Stimulated activated effector memory CD8-positive, alpha-beta T cell treated with anti-CD3 and anti-CD28 coated beads, Interleukin-12 subunit alpha, Interleukin-12 subunit beta, amount 100 ng/mL, for 72 hours (primary cell): ENCODE measurements around the gene TRIM5.
A peak's percentile ranks its signal among the peaks of the same experiment; 100 is the strongest.
"Not testable (repeated sequence)": the region's sequence is repeated elsewhere in the genome, so short reads cannot be mapped to it uniquely, and the experiment has no call there.

Experiments
- ATAC-seq: fragments of 150-1000 bp; cut with Tn5 transposase; 2 replicates; pipeline ENCODE4 v1.10.0; 2021
- DNase-seq, 2 donors: peaks; one replicate each; pipeline ENCODE4 v3.0.0; 2021 to 2022; ENCODE audit warnings: low spot score in 2 of 2
- H3K27ac Mint-ChIP-seq: one replicate; pipeline ENCODE4 v1.8.0; 2022; ENCODE audit warnings: mild to moderate bottlenecking, mixed read lengths
- H3K36me3 Mint-ChIP-seq: one replicate; pipeline ENCODE4 v1.8.0; 2022; ENCODE audit warnings: mild to moderate bottlenecking, mixed read lengths
- H3K4me1 Mint-ChIP-seq: one replicate; pipeline ENCODE4 v1.8.0; 2022; ENCODE audit warnings: mixed read lengths
- H3K4me3 Mint-ChIP-seq: one replicate; pipeline ENCODE4 v1.8.0; 2022; ENCODE audit warnings: mild to moderate bottlenecking, mixed read lengths
- H3K9me3 Mint-ChIP-seq: one replicate; pipeline ENCODE4 v1.8.0; 2022; ENCODE audit warnings: mixed read lengths

Gene TRIM5, protein sequence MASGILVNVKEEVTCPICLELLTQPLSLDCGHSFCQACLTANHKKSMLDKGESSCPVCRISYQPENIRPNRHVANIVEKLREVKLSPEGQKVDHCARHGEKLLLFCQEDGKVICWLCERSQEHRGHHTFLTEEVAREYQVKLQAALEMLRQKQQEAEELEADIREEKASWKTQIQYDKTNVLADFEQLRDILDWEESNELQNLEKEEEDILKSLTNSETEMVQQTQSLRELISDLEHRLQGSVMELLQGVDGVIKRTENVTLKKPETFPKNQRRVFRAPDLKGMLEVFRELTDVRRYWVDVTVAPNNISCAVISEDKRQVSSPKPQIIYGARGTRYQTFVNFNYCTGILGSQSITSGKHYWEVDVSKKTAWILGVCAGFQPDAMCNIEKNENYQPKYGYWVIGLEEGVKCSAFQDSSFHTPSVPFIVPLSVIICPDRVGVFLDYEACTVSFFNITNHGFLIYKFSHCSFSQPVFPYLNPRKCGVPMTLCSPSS

DNA sequence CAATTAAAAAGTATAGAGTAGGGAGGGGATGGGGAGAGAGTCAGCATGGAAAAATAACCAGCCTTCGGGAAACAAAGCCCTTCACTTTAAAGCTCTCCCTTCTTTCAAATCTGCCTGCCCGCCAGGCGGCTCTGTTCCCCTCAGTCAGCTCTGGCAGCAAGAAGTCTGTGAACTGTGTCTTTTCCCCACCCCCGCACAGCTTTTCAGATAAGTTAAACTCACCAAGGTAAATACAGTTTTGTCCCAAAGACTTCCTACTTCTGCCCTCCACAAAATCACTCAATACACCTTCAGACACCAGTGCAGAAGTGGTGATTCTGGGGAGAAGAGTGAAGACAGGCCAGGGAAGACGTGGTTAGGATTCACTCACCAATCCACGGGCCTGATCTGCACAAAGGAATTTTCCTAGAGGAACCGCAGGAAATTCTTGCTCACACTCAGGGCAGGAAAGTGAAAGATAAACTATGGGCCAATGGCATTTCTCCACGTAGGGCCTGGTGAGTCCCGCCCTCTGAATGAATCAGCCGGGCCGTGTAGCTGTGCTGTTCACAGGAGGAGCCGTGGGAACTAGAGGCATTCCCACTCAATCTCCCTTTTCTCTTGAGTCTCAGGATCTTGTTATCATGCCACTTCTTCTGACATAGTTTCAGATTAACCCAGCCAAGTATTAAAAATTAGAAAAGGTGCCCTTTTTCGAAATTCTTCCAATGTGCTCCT, at the start of gene TRIM5:
Gene TRIM5 (minus strand): TSS at position 429 of the 717 bp plus-strand sequence. CDS start 4,897 bp downstream, outside the sequence.
- no peaks in the 10 kb centered on the region for H3K9me3 Mint-ChIP-seq
- H3K4me3 Mint-ChIP-seq: peak within 1 kb of the TSS; percentile 93
- ATAC-seq (peak; percentile 91), DNase-seq (peak; percentile 63 to 87)
- H3K27ac Mint-ChIP-seq: peak within 1 kb of the TSS; percentile 99
- H3K36me3 Mint-ChIP-seq: peaks cover 23% of the 10 kb centered on the region
- H3K4me1 Mint-ChIP-seq: peaks cover 47% of the 10 kb centered on the region

DNA sequence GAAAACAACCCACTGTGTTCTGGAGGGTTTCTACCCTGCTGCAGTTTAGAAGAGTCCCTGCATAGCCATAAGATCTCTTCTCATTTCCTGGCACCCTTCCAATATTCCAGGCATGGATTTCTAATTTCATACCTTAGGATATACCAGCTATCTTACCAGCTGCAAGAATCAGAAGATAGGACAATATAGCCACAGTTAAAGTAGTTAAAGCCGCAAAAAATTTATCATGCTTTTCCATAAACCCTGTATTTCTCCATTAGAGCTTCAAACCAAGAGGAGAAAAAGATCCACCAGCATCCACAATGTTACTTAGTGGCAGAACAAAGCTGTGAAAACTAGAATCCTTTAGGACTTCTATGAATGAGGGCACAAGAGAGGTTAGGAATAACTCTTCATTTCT, 42.8 kb upstream of the TRIM5 start:
- no peak for DNase-seq
- no peak overlapping the region for H3K27ac Mint-ChIP-seq
- H3K4me1 Mint-ChIP-seq: no peaks in the 10 kb centered on the region
- H3K4me3 Mint-ChIP-seq: no peak overlapping the region
- no peaks in the 10 kb centered on the region for H3K36me3 Mint-ChIP-seq
- no peaks in the 10 kb centered on the region for H3K9me3 Mint-ChIP-seq
- no peak for ATAC-seq

- Mint-ChIP-seq H3K27ac (no peak overlapping the region), H3K4me1 (no peaks in the 10 kb centered on the region), H3K36me3 (no peaks in the 10 kb centered on the region), H3K4me3 (no peak overlapping the region), H3K9me3 (no peaks in the 10 kb centered on the region)
- ATAC-seq: no peak
- DNase-seq: no peak
These were observed 41.5 kb upstream of the TRIM5 start for GRCh38 chr11:5726351-5726750.

DNA sequence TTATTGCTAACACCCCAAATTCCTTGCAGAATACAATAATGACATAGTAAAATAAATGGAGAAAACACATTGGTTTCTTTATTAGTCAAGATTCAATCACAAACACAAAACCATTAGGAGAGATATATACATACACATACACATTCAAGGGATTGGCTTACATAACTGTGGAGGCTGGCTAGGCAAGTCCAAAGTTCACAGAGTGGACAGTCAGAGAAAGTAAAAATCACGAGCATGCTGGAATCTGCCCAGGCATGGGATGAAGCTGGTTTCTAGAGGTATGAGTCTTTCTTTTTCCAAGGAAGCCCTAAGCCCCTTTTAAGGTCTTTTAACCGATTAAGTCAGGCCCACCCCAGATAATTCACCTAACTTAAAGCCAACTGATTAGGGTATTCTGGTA, 37.7 kb upstream of the TRIM5 start:
- no peak for ATAC-seq
- H3K4me1 Mint-ChIP-seq: peaks cover 9% of the 10 kb centered on the region

DNA sequence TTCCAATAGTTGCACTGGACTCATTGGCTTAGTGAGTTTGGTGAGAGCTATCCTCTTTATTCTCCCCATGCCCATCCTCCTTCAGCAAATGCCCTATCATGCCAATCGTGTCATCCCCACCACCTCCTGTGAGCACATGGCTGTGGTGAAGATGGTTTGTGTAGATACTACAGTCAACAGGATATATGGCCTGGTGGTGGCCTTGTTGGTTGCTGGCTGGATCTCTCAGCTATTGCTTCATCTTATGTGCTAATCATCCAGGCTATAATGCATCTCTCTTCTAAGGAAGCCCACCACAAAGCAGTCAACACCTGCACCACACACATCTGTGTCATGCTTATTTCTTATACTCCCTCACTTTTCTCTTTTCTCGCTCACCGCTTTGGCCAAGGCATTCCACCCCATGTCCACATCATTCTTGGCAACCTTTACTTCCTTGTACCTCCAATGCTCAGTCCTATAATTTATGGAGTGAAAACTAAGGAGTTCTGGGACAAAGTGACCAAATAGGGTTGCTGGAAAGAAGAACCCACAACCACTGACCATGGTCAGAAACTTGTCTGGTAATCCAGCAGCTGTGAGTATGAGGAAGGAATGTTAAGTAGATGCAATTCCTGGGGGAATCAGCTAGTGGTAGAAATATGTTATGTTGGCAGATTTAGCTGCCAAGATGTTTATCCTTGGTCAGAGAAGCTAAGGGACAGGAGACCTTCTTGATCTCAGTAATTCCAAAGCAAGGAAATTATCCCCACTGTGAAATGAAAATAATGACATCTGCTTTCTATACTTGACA, 35.0 kb upstream of the TRIM5 start:
- ATAC-seq (peak; percentile 65), DNase-seq (no peak)
- Mint-ChIP-seq H3K27ac (no peak overlapping the region), H3K36me3 (no peaks in the 10 kb centered on the region), H3K4me3 (no peak overlapping the region), H3K4me1 (peaks cover 9% of the 10 kb centered on the region), H3K9me3 (peaks cover 9% of the 10 kb centered on the region)

More for the DNA sequence above, 37.7 kb upstream of the TRIM5 start:
- no peak overlapping the region for H3K27ac Mint-ChIP-seq
- H3K9me3 Mint-ChIP-seq: peaks cover 9% of the 10 kb centered on the region
- no peak overlapping the region for H3K4me3 Mint-ChIP-seq
- no peak for DNase-seq
- no peaks in the 10 kb centered on the region for H3K36me3 Mint-ChIP-seq

- H3K27ac Mint-ChIP-seq, H3K4me1 Mint-ChIP-seq, DNase-seq, H3K4me3 Mint-ChIP-seq, H3K9me3 Mint-ChIP-seq, ATAC-seq, H3K36me3 Mint-ChIP-seq: not testable (repeated sequence)
These were observed 31.6 kb upstream of the TRIM5 start for GRCh38 chr11:5716518-5716917.

GRCh38 chr11:5713695-5714094, 28.8 kb upstream of the TRIM5 start:
- H3K9me3 Mint-ChIP-seq: peaks cover 2% of the 10 kb centered on the region
- H3K36me3 Mint-ChIP-seq: peaks cover 24% of the 10 kb centered on the region
- H3K27ac Mint-ChIP-seq: peak overlapping the region; percentile 20
- ATAC-seq (no peak), DNase-seq (no peak)
- H3K4me1 Mint-ChIP-seq: no peaks in the 10 kb centered on the region
- no peak overlapping the region for H3K4me3 Mint-ChIP-seq

DNA sequence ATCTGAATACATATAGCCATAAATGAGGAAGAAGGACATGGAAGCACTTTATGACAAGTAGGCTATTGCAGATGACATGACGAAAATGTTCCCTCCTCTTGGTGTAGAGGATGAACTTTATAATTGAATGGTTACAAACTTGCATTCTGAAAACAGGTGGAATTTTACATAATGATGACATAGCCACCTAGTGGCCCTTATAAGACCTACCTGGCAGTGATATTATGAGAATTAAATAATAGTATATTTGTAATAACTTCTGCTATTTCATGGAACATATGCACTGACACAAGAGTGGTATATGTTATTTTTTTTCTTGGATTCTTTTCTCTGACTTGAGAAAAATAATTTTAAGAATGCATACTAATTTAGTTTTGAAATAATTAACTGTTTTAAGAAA, 27.6 kb upstream of the TRIM5 start:
- ATAC-seq (no peak), DNase-seq (no peak)
- H3K4me3 Mint-ChIP-seq: no peak overlapping the region
- H3K4me1 Mint-ChIP-seq: peaks cover 8% of the 10 kb centered on the region
- no peak overlapping the region for H3K27ac Mint-ChIP-seq
- H3K36me3 Mint-ChIP-seq: peaks cover 35% of the 10 kb centered on the region
- H3K9me3 Mint-ChIP-seq: no peaks in the 10 kb centered on the region

- Mint-ChIP-seq H3K9me3 (no peaks in the 10 kb centered on the region), H3K4me1 (peaks cover 33% of the 10 kb centered on the region), H3K36me3 (peaks cover 94% of the 10 kb centered on the region), H3K4me3 (no peak overlapping the region), H3K27ac (peak overlapping the region; percentile 54)
- ATAC-seq: peak; percentile 90
- DNase-seq: no peak
These were observed 20.8 kb upstream of the TRIM5 start for GRCh38 chr11:5705688-5706087.

- H3K9me3 Mint-ChIP-seq: no peaks in the 10 kb centered on the region
- peaks cover 95% of the 10 kb centered on the region for H3K36me3 Mint-ChIP-seq
- peaks cover 33% of the 10 kb centered on the region for H3K4me1 Mint-ChIP-seq
- DNase-seq (no peak), ATAC-seq (no peak)
- H3K27ac Mint-ChIP-seq: peak overlapping the region; percentile 54
- H3K4me3 Mint-ChIP-seq: peak overlapping the region; percentile 6
These were observed 19.1 kb upstream of the TRIM5 start for GRCh38 chr11:5703741-5704536.

GRCh38 chr11:5701055-5701577, 16.2 kb upstream of the TRIM5 start:
- Mint-ChIP-seq H3K9me3 (no peaks in the 10 kb centered on the region), H3K4me3 (no peak overlapping the region), H3K4me1 (peaks cover 35% of the 10 kb centered on the region), H3K36me3 (peaks cover 95% of the 10 kb centered on the region), H3K27ac (no peak overlapping the region)
- no peak for ATAC-seq
- DNase-seq: no peak

DNA sequence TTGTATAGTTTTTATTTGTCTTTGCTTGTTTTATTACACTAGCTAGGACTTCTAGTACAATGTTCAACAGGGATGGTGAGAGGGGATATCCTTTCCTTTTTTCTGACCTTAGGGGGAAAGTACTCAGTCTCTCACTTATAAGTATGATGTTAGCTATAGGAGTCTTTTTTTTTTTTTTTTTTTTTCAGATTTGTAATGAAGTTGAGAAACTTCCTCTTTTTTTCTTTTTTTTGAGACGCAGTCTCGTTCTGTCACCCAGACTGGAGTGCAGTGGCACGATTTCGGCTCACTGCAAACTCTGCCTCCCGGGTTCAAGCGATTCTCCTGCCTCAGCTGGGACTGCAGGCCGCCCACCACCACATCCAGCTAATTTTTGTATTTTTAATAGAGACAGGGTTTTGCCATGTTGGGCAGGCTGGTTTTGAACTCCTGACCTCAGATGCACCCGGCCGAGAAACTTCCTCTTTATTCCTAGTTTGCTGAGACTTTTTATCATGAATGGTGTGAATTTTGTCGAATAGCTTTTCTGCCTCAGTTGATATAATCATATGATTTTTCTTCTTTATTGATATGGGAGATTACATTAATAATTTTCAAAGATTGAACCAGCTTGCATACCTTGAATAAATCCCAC, 15.7 kb upstream of the TRIM5 start:
- Mint-ChIP-seq H3K4me1 (peaks cover 34% of the 10 kb centered on the region), H3K27ac (no peak overlapping the region), H3K9me3 (no peaks in the 10 kb centered on the region), H3K4me3 (no peak overlapping the region), H3K36me3 (peaks cover 94% of the 10 kb centered on the region)
- DNase-seq (no peak), ATAC-seq (no peak)

DNA sequence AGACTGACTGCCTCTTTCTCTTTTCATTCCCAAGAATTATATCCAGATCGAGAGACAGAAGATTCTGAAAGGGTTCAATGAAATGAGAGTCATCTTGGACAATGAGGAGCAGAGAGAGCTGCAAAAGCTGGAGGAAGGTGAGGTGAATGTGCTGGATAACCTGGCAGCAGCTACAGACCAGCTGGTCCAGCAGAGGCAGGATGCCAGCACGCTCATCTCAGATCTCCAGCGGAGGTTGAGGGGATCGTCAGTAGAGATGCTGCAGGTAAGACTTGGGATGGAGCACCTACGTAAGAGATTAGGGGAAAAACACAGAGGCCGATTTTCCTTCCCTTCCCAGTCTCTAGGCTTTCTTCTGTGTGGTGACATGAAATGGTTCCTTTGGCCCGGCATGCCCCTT, 13.4 kb upstream of the TRIM5 start:
- H3K36me3 Mint-ChIP-seq: peaks cover 78% of the 10 kb centered on the region
- peaks cover 35% of the 10 kb centered on the region for H3K4me1 Mint-ChIP-seq

GRCh38 chr11:5696210-5696609, 11.3 kb upstream of the TRIM5 start:
- H3K36me3 Mint-ChIP-seq: peaks cover 73% of the 10 kb centered on the region
- H3K27ac Mint-ChIP-seq: peak overlapping the region; percentile 17
- DNase-seq: no peak
- peaks cover 47% of the 10 kb centered on the region for H3K4me1 Mint-ChIP-seq
- no peak for ATAC-seq
- no peaks in the 10 kb centered on the region for H3K9me3 Mint-ChIP-seq
- no peak overlapping the region for H3K4me3 Mint-ChIP-seq

More for the DNA sequence above, 13.4 kb upstream of the TRIM5 start:
- Mint-ChIP-seq H3K4me3 (no peak overlapping the region), H3K27ac (peak overlapping the region; percentile 17), H3K9me3 (no peaks in the 10 kb centered on the region)
- no peak for DNase-seq
- ATAC-seq: no peak
